HepG2 (cell line): ENCODE data around the gene TTC39B. TPM values are rescaled to one million over a fixed set of nuclear protein-coding genes. Genes with fewer than 3 reads are reported as not detected.

Source experiments
- CSRNP2 ChIP-seq: sonication (generic); formaldehyde crosslinking; conservative IDR thresholded peaks from 2 replicates; pipeline ENCODE4 v1.8.0; 2022; ENCODE audit warnings: low read depth, missing genetic modification reagents
- JUNB ChIP-seq: sonication (generic); formaldehyde crosslinking; IDR thresholded peaks from 2 replicates; pipeline ENCODE4 v1.8.0; 2022; ENCODE audit warnings: missing genetic modification reagents, mild to moderate bottlenecking, borderline replicate concordance
- KDM2A ChIP-seq: sonication (generic); formaldehyde crosslinking; IDR thresholded peaks from 2 replicates; pipeline ENCODE4 v1.4.0; 2020; ENCODE audit warnings: low read depth, missing genetic modification reagents, borderline replicate concordance
- POGK ChIP-seq: sonication (generic); formaldehyde crosslinking; conservative IDR thresholded peaks from 2 replicates; pipeline ENCODE4 v1.8.0; 2022; ENCODE audit warnings: mild to moderate bottlenecking, moderate library complexity, missing genetic modification reagents
- RARG ChIP-seq: sonication (generic); formaldehyde crosslinking; IDR thresholded peaks from 2 replicates; pipeline ENCODE4 v1.4.0; 2020; ENCODE audit warnings: low read depth, mild to moderate bottlenecking, missing genetic modification reagents
- SP4 ChIP-seq: sonication (generic); formaldehyde crosslinking; IDR thresholded peaks from 2 replicates; pipeline ENCODE4 v1.8.1; 2023; ENCODE audit warnings: mild to moderate bottlenecking, missing genetic modification reagents
- TGIF2 ChIP-seq: IDR thresholded peaks from 2 replicates; pipeline ENCODE4 v1.6.1; 2016; ENCODE audit warnings: control low read depth, missing compliant biosample characterization
- TP53 ChIP-seq: sonication (generic); formaldehyde crosslinking; conservative IDR thresholded peaks from 2 replicates; pipeline ENCODE4 v1.4.0; 2020; ENCODE audit warnings: missing genetic modification reagents
- ZBTB39 ChIP-seq: sonication (generic); formaldehyde crosslinking; IDR thresholded peaks from 2 replicates; pipeline ENCODE4 v1.5.0; 2020; ENCODE audit warnings: missing genetic modification reagents
- ZBTB4 ChIP-seq: sonication (generic); formaldehyde crosslinking; IDR thresholded peaks from 2 replicates; pipeline ENCODE4 v1.4.0; 2020; ENCODE audit warnings: missing genetic modification reagents, mild to moderate bottlenecking, borderline replicate concordance
- ZFP91 ChIP-seq: sonication (generic); formaldehyde crosslinking; IDR thresholded peaks from 2 replicates; pipeline ENCODE4 v1.9.0; 2022; ENCODE audit warnings: missing genetic modification reagents, mild to moderate bottlenecking, borderline replicate concordance
- ZNF10 ChIP-seq: sonication (generic); formaldehyde crosslinking; IDR thresholded peaks from 2 replicates; pipeline ENCODE4 v1.4.0; 2020; ENCODE audit warnings: mild to moderate bottlenecking, low read depth, missing genetic modification reagents, borderline replicate concordance
- ZNF235 ChIP-seq: sonication (generic); formaldehyde crosslinking; IDR thresholded peaks from 2 replicates; pipeline ENCODE4 v1.8.1; 2023; ENCODE audit warnings: mild to moderate bottlenecking, missing genetic modification reagents, borderline replicate concordance
- ZNF468 ChIP-seq: sonication (generic); formaldehyde crosslinking; IDR thresholded peaks from 2 replicates; pipeline ENCODE4 v1.8.0; 2022; ENCODE audit warnings: mild to moderate bottlenecking, moderate library complexity, missing genetic modification reagents
- ZNF556 ChIP-seq: sonication (generic); formaldehyde crosslinking; IDR thresholded peaks from 2 replicates; pipeline ENCODE4 v1.4.0; 2020; ENCODE audit warnings: mild to moderate bottlenecking, missing genetic modification reagents, borderline replicate concordance
- ZNF737 ChIP-seq: sonication (generic); formaldehyde crosslinking; IDR thresholded peaks from 2 replicates; pipeline ENCODE4 v1.5.0; 2020; ENCODE audit warnings: missing genetic modification reagents, mild to moderate bottlenecking, borderline replicate concordance
- polyA plus RNA-seq, 8 experiments: library from polyadenylated mRNA; depleted of rRNA in 3 of 8; stranded (reverse) in 7 of 8; unstranded in 1 of 8; fragments of >200 nt; fragmentation: Illumina TruSeq in 4 of 8; extraction: Trizol in 4 of 8; gene quantifications; 2 replicates each; pipeline versions ENCODE4 v1.2.1 to v1.2.3, GENCODE V29; 2011 to 2016; ENCODE audit warnings: low read depth in 4 of 8, missing spikeins in 1 of 8, mixed read lengths in 1 of 8; ENCODE audit not compliant: insufficient read depth in 1 of 8
- total RNA-seq, 5 experiments: library from RNA; depleted of rRNA; stranded (reverse); fragments of >200 nt; fragmentation: Illumina TruSeq; extraction: Trizol; gene quantifications; 2 replicates each; pipeline ENCODE4 v1.2.3, GENCODE V29; 2016; ENCODE audit warnings: low read depth in 1 of 5

TTC39B gene
- total and polyA plus RNA-seq, 2 of the 13 experiments (the other 11 are each of a cell fraction or from before 2014, with no cell fraction given) = 14.3 to 19.4 TPM

GRCh38 chr9:15306068-15306756, 804 bp downstream of the TTC39B start (continued):
- no peak for TF ChIP-seq CSRNP2 (CRISPR knock-in tag)
- no peak for TF ChIP-seq TGIF2 (CRISPR knock-in tag)
- no peak for TF ChIP-seq ZBTB39
- TF ChIP-seq SP4 (CRISPR knock-in tag) = no peak
- no peak for TF ChIP-seq TP53
- TF ChIP-seq ZBTB4 = 0 out of 2 replicates have a peak, but pooled peaks have one; percentile 48
- TF ChIP-seq ZFP91 (CRISPR knock-in tag) = 0 out of 2 replicates have a peak, but pooled peaks have one; percentile 52
- no peak for TF ChIP-seq RARG (CRISPR knock-in tag)
- TF ChIP-seq ZNF737 (CRISPR knock-in tag) = no peak
- TF ChIP-seq POGK (CRISPR knock-in tag) = no peak
- no peak for TF ChIP-seq ZNF235 (CRISPR knock-in tag)
- no peak for TF ChIP-seq ZNF468 (CRISPR knock-in tag)
- TF ChIP-seq KDM2A = peak; percentile 69
- no peak for TF ChIP-seq ZNF10 (CRISPR knock-in tag)
- no peak; the same call in 1 of the 2 replicates for TF ChIP-seq ZNF556 (CRISPR knock-in tag)
- no peak for TF ChIP-seq JUNB (CRISPR knock-in tag)
